Hepatocyte (in vitro differentiated cells): Measurements from ENCODE around the gene MRNIP. TPM values are rescaled to one million over a fixed set of nuclear protein-coding genes. Genes with fewer than 3 reads are reported as not detected.
A peak's percentile ranks its signal among the peaks of the same experiment; 100 is the strongest.

Experiments
- DNase-seq: peaks from one replicate; pipeline ENCODE4 v3.0.0-alpha.2; 2016; ENCODE audit warnings: low spot score
- H2AFZ ChIP-seq: fragments of 200-600 bp; sonication (generic); 2 replicates; pipeline ENCODE4 v1.6.0; 2016; ENCODE audit warnings: antibody characterized with exemption, mild to moderate bottlenecking
- H3K27ac ChIP-seq: fragments of 200-600 bp; sonication (generic); 2 replicates; pipeline ENCODE4 v1.5.1; 2016; ENCODE audit warnings: mild to moderate bottlenecking
- H3K27me3 ChIP-seq: fragments of 200-600 bp; sonication (generic); 2 replicates; pipeline ENCODE4 v1.6.1; 2016
- H3K36me3 ChIP-seq: fragments of 200-600 bp; sonication (generic); replicated peaks from 2 replicates; pipeline ENCODE4 v1.5.1; 2016; ENCODE audit warnings: low read depth; ENCODE audit not compliant: insufficient read depth
- H3K4me1 ChIP-seq: fragments of 200-600 bp; sonication (generic); 2 replicates; pipeline ENCODE4 v1.5.1; 2016; ENCODE audit warnings: mild to moderate bottlenecking, moderate library complexity; ENCODE audit not compliant: insufficient read depth
- H3K4me2 ChIP-seq: fragments of 200-600 bp; sonication (generic); 2 replicates; pipeline ENCODE4 v1.6.0; 2016
- H3K4me3 ChIP-seq: fragments of 200-600 bp; sonication (generic); 2 replicates; pipeline ENCODE4 v1.5.1; 2016; ENCODE audit warnings: mild to moderate bottlenecking
- H3K79me2 ChIP-seq: fragments of 200-600 bp; sonication (generic); 2 replicates; pipeline ENCODE4 v1.6.0; 2017; ENCODE audit warnings: mild to moderate bottlenecking
- H3K9me2 ChIP-seq: fragments of 200-600 bp; sonication (generic); replicated peaks from 2 replicates; pipeline ENCODE4 v1.6.0; 2017; ENCODE audit warnings: mild to moderate bottlenecking; ENCODE audit not compliant: insufficient read depth
- H3K9me3 ChIP-seq: fragments of 200-600 bp; sonication (generic); 2 replicates; pipeline ENCODE4 v1.5.1; 2016; ENCODE audit warnings: low read depth, mild to moderate bottlenecking
- H4K20me1 ChIP-seq: fragments of 200-600 bp; sonication (generic); 2 replicates; pipeline ENCODE4 v1.6.0; 2016; ENCODE audit warnings: mild to moderate bottlenecking; ENCODE audit not compliant: insufficient read depth, poor library complexity, severe bottlenecking
- CTCF ChIP-seq: fragments of 200-600 bp; sonication (generic); IDR thresholded peaks from 2 replicates; pipeline ENCODE4 v1.5.1; 2016; ENCODE audit warnings: antibody characterized with exemption, mild to moderate bottlenecking; ENCODE audit not compliant: poor library complexity
- EZH2 ChIP-seq: fragments of 200-600 bp; sonication (generic); IDR thresholded peaks from 2 replicates; pipeline ENCODE4 v1.6.1; 2016; ENCODE audit warnings: antibody characterized with exemption, mild to moderate bottlenecking, borderline replicate concordance
- EZH2phosphoT487 ChIP-seq: fragments of 200-600 bp; sonication (generic); IDR thresholded peaks from one replicate; pipeline ENCODE4 v1.6.1; 2018; ENCODE audit warnings: antibody characterized with exemption, mild to moderate bottlenecking, low read depth, moderate library complexity; ENCODE audit not compliant: unreplicated experiment, severe bottlenecking
- WGBS: methylation state at CpG from one replicate; pipeline ENCODE4 v1.1.6; 2016; ENCODE audit warnings: low lambda C conversion rate; ENCODE audit errors: missing lambda C conversion rate; 5-methylcytosine and 5-hydroxymethylcytosine counted together
- polyA plus RNA-seq: library from polyadenylated mRNA; unstranded; fragments of >200 nt; fragmentation: Nextera tagmentation; extraction: Ambion mirVana; gene quantifications from 2 replicates; pipeline ENCODE4 v1.2.1, GENCODE V29; 2016
- total RNA-seq: library from RNA; depleted of rRNA; stranded (reverse); fragments of >200 nt; gene quantifications from 2 replicates; pipeline ENCODE4 v1.2.3, GENCODE V29; 2014

MRNIP gene
- total and polyA plus RNA-seq, 2 experiments from 2014 or later = 21.2 to 28.5 TPM

GRCh38 chr5:179816401-179816795 is 42.2 kb downstream of the MRNIP start:
- peak overlapping the region; percentile 42 for H3K4me3 ChIP-seq
- no peaks in the 10 kb centered on the region for H3K9me3 ChIP-seq
- H3K36me3 ChIP-seq = no peaks in the 10 kb centered on the region
- WGBS = 56% methylated on average over 21 of the region's 23 CpGs
- H3K4me2 ChIP-seq = peak overlapping the region; percentile 96
- H4K20me1 ChIP-seq = peaks cover 3% of the 10 kb centered on the region
- H3K27ac ChIP-seq = peak overlapping the region; percentile 99
- H2AFZ ChIP-seq = peak overlapping the region; percentile 72
- peaks cover 31% of the 10 kb centered on the region for H3K4me1 ChIP-seq
- H3K79me2 ChIP-seq = peaks cover 14% of the 10 kb centered on the region
- H3K27me3 ChIP-seq = no peaks in the 10 kb centered on the region
- DNase-seq = no peak
- TF ChIP-seq CTCF (no peak), EZH2phosphoT487 (no peak), EZH2 (no peak)
- no peaks in the 10 kb centered on the region for H3K9me2 ChIP-seq

GRCh38 chr5:179815491-179816249 is 42.9 kb downstream of the MRNIP start:
- no peak for TF ChIP-seq EZH2
- TF ChIP-seq EZH2phosphoT487 = no peak
- no peak for TF ChIP-seq CTCF
- no peak overlapping the region for H2AFZ ChIP-seq
- H3K4me1 ChIP-seq = peaks cover 31% of the 10 kb centered on the region
- DNase-seq = no peak
- peaks cover 8% of the 10 kb centered on the region for H3K79me2 ChIP-seq
- H3K9me2 ChIP-seq = no peaks in the 10 kb centered on the region
- H3K4me2 ChIP-seq = no peak overlapping the region
- H3K9me3 ChIP-seq = no peaks in the 10 kb centered on the region
- 91% methylated on average over 21 of the region's 21 CpGs for WGBS
- no peak overlapping the region for H3K27ac ChIP-seq
- H3K36me3 ChIP-seq = no peaks in the 10 kb centered on the region
- H4K20me1 ChIP-seq = no peaks in the 10 kb centered on the region
- no peaks in the 10 kb centered on the region for H3K27me3 ChIP-seq
- H3K4me3 ChIP-seq = no peak overlapping the region

GRCh38 chr5:179814090-179814489 is 44.5 kb downstream of the MRNIP start:
- no peak overlapping the region for H3K4me2 ChIP-seq
- H2AFZ ChIP-seq = no peak overlapping the region
- 84% methylated on average over 3 of the region's 3 CpGs for WGBS

More at GRCh38 chr5:179814090-179814489, 44.5 kb downstream of the MRNIP start:
- DNase-seq = no peak
- H3K27me3 ChIP-seq = no peaks in the 10 kb centered on the region
- peaks cover 16% of the 10 kb centered on the region for H3K4me1 ChIP-seq
- peaks cover 10% of the 10 kb centered on the region for H3K79me2 ChIP-seq
- no peak overlapping the region for H3K27ac ChIP-seq
- no peak for TF ChIP-seq CTCF
- no peak for TF ChIP-seq EZH2
- no peak for TF ChIP-seq EZH2phosphoT487
- no peaks in the 10 kb centered on the region for H3K9me2 ChIP-seq
- H3K36me3 ChIP-seq = no peaks in the 10 kb centered on the region
- H3K4me3 ChIP-seq = no peak overlapping the region
- no peaks in the 10 kb centered on the region for H4K20me1 ChIP-seq
- no peaks in the 10 kb centered on the region for H3K9me3 ChIP-seq
